Adipose tissue (tissue), 3 donors: Measurements from ENCODE around the gene NFKBIL1. TPM values are rescaled to one million over a fixed set of nuclear protein-coding genes. Genes with fewer than 3 reads are reported as not detected.
"Not testable (repeated sequence)": the region's sequence is repeated elsewhere in the genome, so short reads cannot be mapped to it uniquely, and the experiment has no call there.

Experiments used
- H3K27ac ChIP-seq: one replicate; pipeline ENCODE4 v1.5.1; 2013; ENCODE audit warnings: low read depth, low read length
- WGBS, 3 donors: extraction: QIAGEN DNeasy Blood & Tissue Kit; methylation state at CpG; one replicate each; pipeline ENCODE4 v1.1.7; 2013; 5-methylcytosine and 5-hydroxymethylcytosine counted together
- polyA plus RNA-seq, 3 donors: library from polyadenylated mRNA; stranded (reverse); fragments of 200-250 nt; gene quantifications; one replicate each; pipeline ENCODE4 v1.2.3, GENCODE V29; 2013
- donor health status: healthy with polysubstance abuse.
- donor health status: Bipolar disorder and iron deficiency.
- donor health status: healthy.

Gene NFKBIL1
- polyA plus RNA-seq, 3 donors = 21.5 to 40.3 (median 25.0) TPM

GRCh38 chr6:31532644-31533454 lies 14.6 kb upstream of the NFKBIL1 start:
- 44 to 63% (median 62%) methylated on average over 9 of the region's 9 CpGs for WGBS, 3 donors
- no peak overlapping the region for H3K27ac ChIP-seq

- 76 to 92% (median 78%) methylated on average over 1 of the region's 1 CpG for WGBS, 3 donors
Measured at GRCh38 chr6:31533455-31533841, 14.0 kb upstream of the NFKBIL1 start.

GRCh38 chr6:31534011-31534410 lies 13.4 kb upstream of the NFKBIL1 start:
- H3K27ac ChIP-seq = no peak overlapping the region
- WGBS, 3 donors = 90 to 94% (median 91%) methylated on average over 6 of the region's 6 CpGs

More at GRCh38 chr6:31533455-31533841, 14.0 kb upstream of the NFKBIL1 start:
- no peak overlapping the region for H3K27ac ChIP-seq

- no peak overlapping the region for H3K27ac ChIP-seq
- 88 to 89% (median 88%) methylated on average over 24 of the region's 24 CpGs for WGBS, 3 donors
Measured at GRCh38 chr6:31534521-31535040, 12.8 kb upstream of the NFKBIL1 start.

GRCh38 chr6:31535538-31536324 lies 11.7 kb upstream of the NFKBIL1 start:
- WGBS, 3 donors = 29 to 36% (median 36%) methylated on average over 2 of the region's 2 CpGs
- no peak overlapping the region for H3K27ac ChIP-seq

GRCh38 chr6:31538805-31539400 lies 8.5 kb upstream of the NFKBIL1 start:
- 35 to 67% (median 53%) methylated on average over 6 of the region's 6 CpGs for WGBS, 3 donors
- no peak overlapping the region for H3K27ac ChIP-seq

- 8 to 23% (median 18%) methylated on average over 4 of the region's 4 CpGs for whole genome bisulfite sequencing, 3 donors
- H3K27ac ChIP-seq = no peak overlapping the region
Measured at GRCh38 chr6:31540640-31541039, 6.8 kb upstream of the NFKBIL1 start.

- peak overlapping the region; percentile 65 for H3K27ac ChIP-seq
- WGBS, 3 donors = 0 to 1% (median 0%) methylated on average over 21 of the region's 21 CpGs
Measured at GRCh38 chr6:31541059-31541657, 6.2 kb upstream of the NFKBIL1 start.

- WGBS, 3 donors = 0 to 1% (median 0%) methylated on average over 43 of the region's 43 CpGs
Measured at GRCh38 chr6:31541658-31542521, 5.5 kb upstream of the NFKBIL1 start, which contains the start of gene DDX39B. TSS of gene DDX39B (minus strand) at chr6:31542003. CDS start at chr6:31540532, 1,471 bp downstream.

GRCh38 chr6:31543639-31544038 lies 3.8 kb upstream of the NFKBIL1 start:
- H3K27ac ChIP-seq = no peak overlapping the region
- 93 to 97% (median 94%) methylated on average over 6 of the region's 6 CpGs for WGBS, 3 donors

More at GRCh38 chr6:31541658-31542521, 5.5 kb upstream of the NFKBIL1 start, which contains the start of gene DDX39B:
- peak within 1 kb of the TSS; percentile 65 for H3K27ac ChIP-seq

- WGBS, 3 donors = 76 to 88% (median 80%) methylated on average over 2 of the region's 2 CpGs
- H3K27ac ChIP-seq = no peak overlapping the region
Measured at GRCh38 chr6:31544676-31545075, 2.7 kb upstream of the NFKBIL1 start.

- H3K27ac ChIP-seq = no peak overlapping the region
- 72 to 89% (median 85%) methylated on average over 7 of the region's 7 CpGs for WGBS, 3 donors
Measured at GRCh38 chr6:31545291-31545690, 2.1 kb upstream of the NFKBIL1 start.

GRCh38 chr6:31546339-31546957 lies 960 bp upstream of the NFKBIL1 start, which contains the start of gene ATP6V1G2:
TSS of gene ATP6V1G2 (minus strand) at chr6:31546608. CDS start at chr6:31546559, 49 bp downstream.
- 7 to 12% (median 9%) methylated on average over 11 of the region's 11 CpGs for WGBS, 3 donors
- H3K27ac ChIP-seq = no peak within 1 kb of the TSS

- no peak overlapping the region for H3K27ac ChIP-seq
- 73 to 77% (median 74%) methylated on average over 24 of the region's 24 CpGs for WGBS, 3 donors
Measured at GRCh38 chr6:31547727-31548543, 527 bp downstream of the NFKBIL1 start.

- WGBS, 3 donors = 91 to 96% (median 92%) methylated on average over 2 of the region's 2 CpGs
- H3K27ac ChIP-seq = no peak overlapping the region
Measured at GRCh38 chr6:31548544-31548873, 1.1 kb downstream of the NFKBIL1 start.

GRCh38 chr6:31551371-31551770 lies 4.0 kb downstream of the NFKBIL1 start:
- not testable (repeated sequence) for H3K27ac ChIP-seq
- WGBS, 3 donors = 31 to 46% (median 33%) methylated on average over 5 of the region's 5 CpGs
